GM19023 (cell line): ENCODE measurements around the gene ACKR1.

Experiments used
- ATAC-seq: cut with Tn5 transposase; IDR thresholded peaks from one replicate; pipeline ENCODE4 v1.9.1; 2021; ENCODE audit warnings: mild to moderate bottlenecking, moderate library complexity; ENCODE audit not compliant: unreplicated experiment

ACKR1 gene

GRCh38 chr1:159218649-159219636, 14.3 kb downstream of the ACKR1 start:
- ATAC-seq: no peak

- no peak for ATAC-seq
These were observed 17.6 kb downstream of the ACKR1 start for GRCh38 chr1:159222075-159222865.

DNA sequence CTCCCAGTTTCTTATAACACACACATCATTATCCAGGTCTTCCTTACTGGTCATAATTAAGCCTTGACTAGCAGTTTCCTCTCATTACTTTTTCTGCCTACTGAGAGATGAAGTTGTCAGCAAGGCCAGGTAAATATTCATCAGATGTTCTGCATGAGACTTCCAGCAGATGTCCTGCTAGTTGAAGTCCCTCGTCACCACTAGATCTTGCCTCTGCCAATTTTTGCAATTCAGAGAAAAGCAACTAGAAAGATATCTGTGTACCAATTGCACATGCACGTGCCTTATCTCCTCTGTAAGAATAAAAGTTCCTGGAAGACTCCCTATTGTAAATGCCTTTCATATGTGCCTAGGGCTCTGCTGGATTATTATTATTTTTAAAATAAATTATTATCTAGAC, 18.3 kb downstream of the ACKR1 start:
- no peak for ATAC-seq

- ATAC-seq: no peak
These were observed 23.9 kb downstream of the ACKR1 start for GRCh38 chr1:159228554-159228953.

DNA sequence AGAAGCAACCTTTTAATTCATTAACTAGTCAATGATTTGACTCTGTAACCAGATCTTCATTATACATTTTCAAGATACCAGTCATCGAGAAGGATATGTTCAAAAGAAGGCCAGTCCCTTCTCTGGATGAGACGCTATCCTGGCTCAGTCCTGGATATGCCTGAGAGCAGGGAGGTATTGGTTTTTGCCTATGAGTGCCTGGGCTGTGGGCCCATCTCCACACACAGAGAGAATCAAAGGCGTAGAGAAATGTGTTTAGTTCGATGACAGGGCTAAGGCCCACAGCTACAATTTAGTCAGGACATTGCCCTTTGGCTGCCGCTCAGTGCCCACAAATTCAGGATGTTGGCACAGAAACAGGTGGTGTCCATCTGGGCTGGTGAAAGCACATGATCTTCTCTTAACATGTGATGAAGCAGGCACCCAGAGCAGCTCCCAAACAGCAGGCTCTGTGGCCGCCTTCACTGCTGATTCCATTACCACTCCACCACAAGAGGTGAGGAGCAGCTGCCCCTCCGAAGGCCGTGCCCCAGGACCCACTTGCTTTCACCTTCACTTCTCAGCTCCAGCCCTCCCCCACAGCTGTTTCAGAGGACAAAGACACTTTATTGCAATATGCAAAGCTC, 24.7 kb downstream of the ACKR1 start:
- no peak for ATAC-seq

DNA sequence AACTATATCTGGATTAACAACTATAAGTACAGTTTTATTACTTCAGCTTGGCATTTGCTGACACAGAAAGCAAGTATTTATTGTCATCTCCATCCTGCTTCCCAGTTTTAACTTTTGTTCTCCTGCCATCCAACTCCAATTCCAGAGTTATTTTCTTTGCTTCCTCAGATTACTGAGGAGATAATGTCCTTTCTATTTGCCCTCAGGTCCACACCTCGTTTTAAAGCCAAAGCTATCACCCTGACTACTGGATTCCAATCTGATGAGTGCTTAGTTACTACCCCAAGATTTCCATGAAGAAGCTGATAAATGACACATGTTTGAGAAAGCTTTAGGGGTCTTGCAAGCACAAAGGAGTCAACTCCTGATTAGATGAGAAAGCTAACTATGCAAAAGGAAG, 25.2 kb downstream of the ACKR1 start:
- ATAC-seq: no peak

- ATAC-seq: no peak
These were observed 35.0 kb downstream of the ACKR1 start for GRCh38 chr1:159239551-159240220.

GRCh38 chr1:159247266-159247665, 42.6 kb downstream of the ACKR1 start:
- ATAC-seq: no peak

DNA sequence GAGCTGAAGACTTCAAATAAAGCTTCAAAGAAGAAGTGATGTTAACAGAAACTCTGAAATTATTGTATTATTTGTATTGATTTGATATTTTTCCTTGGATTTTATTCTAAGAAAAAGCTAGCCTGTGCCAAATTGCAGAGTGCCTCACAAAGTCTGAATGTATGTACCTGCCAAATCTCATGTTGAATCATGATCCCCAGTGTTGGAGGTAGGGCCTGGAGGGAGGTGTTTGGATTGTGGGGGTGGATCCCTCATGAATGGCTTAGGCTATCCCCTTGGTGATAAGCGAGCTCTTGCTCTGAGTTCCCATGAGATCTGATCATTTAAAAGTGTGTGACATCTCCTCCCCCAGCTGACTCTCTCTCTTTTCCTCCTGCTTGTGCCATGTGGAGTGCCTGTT, 43.6 kb downstream of the ACKR1 start:
- no peak for ATAC-seq

DNA sequence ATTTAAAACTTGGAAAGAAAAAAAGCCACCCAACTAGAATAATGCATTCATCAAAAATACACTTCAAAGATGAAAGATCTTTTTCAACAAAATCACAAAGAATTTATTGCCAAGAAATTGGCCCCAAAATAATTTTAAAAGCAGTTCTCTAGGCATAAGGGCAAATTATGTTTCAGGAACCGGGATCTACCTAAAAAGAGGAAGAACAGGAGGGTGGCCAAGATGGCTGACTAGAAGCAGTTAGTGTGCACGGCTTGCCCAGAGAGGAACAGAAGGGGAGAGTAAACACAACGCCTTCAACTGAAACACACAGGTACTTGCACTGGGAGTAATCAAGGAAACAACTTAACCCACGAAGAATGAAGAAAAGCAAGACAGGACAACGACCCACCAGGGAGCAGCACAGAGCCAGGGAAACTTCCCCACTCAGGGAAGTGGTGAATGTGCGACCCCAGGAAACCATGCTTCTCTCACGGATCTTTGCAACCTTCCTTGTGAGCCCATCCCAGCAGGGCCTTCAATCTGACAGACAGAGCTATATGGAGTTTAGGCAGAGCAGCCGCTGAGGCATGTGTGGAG, 46.1 kb downstream of the ACKR1 start:
- no peak for ATAC-seq
